HepG2 (cell line): Measurements from ENCODE around the gene TOMM22. TPM values are rescaled to one million over a fixed set of nuclear protein-coding genes. Genes with fewer than 3 reads are reported as not detected.

Experiments used
- HNF4A ChIP-seq: sonication (generic); formaldehyde crosslinking; IDR thresholded peaks from 2 replicates; pipeline ENCODE4 v1.4.0; 2020; ENCODE audit warnings: missing genetic modification reagents
- HNRNPLL ChIP-seq: fragments of 200-400 bp; formaldehyde crosslinking; IDR thresholded peaks from 2 replicates; pipeline ENCODE4 v1.6.1; 2017; ENCODE audit warnings: mild to moderate bottlenecking, low read depth, low read length; ENCODE audit not compliant: poor library complexity, severe bottlenecking
- IRF2 ChIP-seq: IDR thresholded peaks from 2 replicates; pipeline ENCODE4 v1.6.1; 2018; ENCODE audit warnings: missing genetic modification reagents, missing compliant biosample characterization
- IRX3 ChIP-seq: sonication (generic); formaldehyde crosslinking; IDR thresholded peaks from 2 replicates; pipeline ENCODE4 v1.8.1; 2023; ENCODE audit warnings: mild to moderate bottlenecking, low read depth, missing genetic modification reagents, borderline replicate concordance
- MTF2 ChIP-seq: sonication (generic); formaldehyde crosslinking; IDR thresholded peaks from 2 replicates; pipeline ENCODE4 v1.5.0; 2020; ENCODE audit warnings: missing genetic modification reagents, borderline replicate concordance
- NCOA5 ChIP-seq: sonication (generic); formaldehyde crosslinking; IDR thresholded peaks from 2 replicates; pipeline ENCODE4 v1.4.0; 2020; ENCODE audit warnings: missing genetic modification reagents
- NFE2L1 ChIP-seq: sonication (generic); formaldehyde crosslinking; IDR thresholded peaks from 2 replicates; pipeline ENCODE4 v1.4.0; 2020; ENCODE audit warnings: missing genetic modification reagents, mild to moderate bottlenecking, borderline replicate concordance
- RBAK ChIP-seq: sonication (generic); formaldehyde crosslinking; IDR thresholded peaks from 2 replicates; pipeline ENCODE4 v1.5.1; 2020; ENCODE audit warnings: mild to moderate bottlenecking, missing genetic modification reagents
- REL ChIP-seq: sonication (generic); formaldehyde crosslinking; conservative IDR thresholded peaks from 2 replicates; pipeline ENCODE4 v1.8.0; 2022; ENCODE audit warnings: mild to moderate bottlenecking, missing genetic modification reagents, moderate library complexity
- SALL2 ChIP-seq: sonication (generic); formaldehyde crosslinking; IDR thresholded peaks from 2 replicates; pipeline ENCODE4 v1.8.1; 2023; ENCODE audit warnings: mild to moderate bottlenecking, missing genetic modification reagents, inconsistent platforms
- SIX1 ChIP-seq: sonication (generic); formaldehyde crosslinking; IDR thresholded peaks from 2 replicates; pipeline ENCODE4 v1.4.0; 2020; ENCODE audit warnings: missing genetic modification reagents, borderline replicate concordance
- SRSF1 ChIP-seq: fragments of 200-400 bp; formaldehyde crosslinking; optimal IDR thresholded peaks from 2 replicates; pipeline ENCODE3; 2017; ENCODE audit warnings: mild to moderate bottlenecking, low read depth, low read length, moderate library complexity
- TAF15 ChIP-seq: fragments of 200-400 bp; formaldehyde crosslinking; IDR thresholded peaks from one replicate; pipeline ENCODE4 v1.6.1; 2018; ENCODE audit warnings: mild to moderate bottlenecking, low read depth, low read length; ENCODE audit not compliant: poor library complexity, severe bottlenecking
- TARDBP ChIP-seq: sonication (generic); formaldehyde crosslinking; IDR thresholded peaks from 2 replicates; pipeline ENCODE4 v1.8.0; 2022; ENCODE audit warnings: mild to moderate bottlenecking, missing genetic modification reagents
- TP53 ChIP-seq: sonication (generic); formaldehyde crosslinking; conservative IDR thresholded peaks from 2 replicates; pipeline ENCODE4 v1.4.0; 2020; ENCODE audit warnings: missing genetic modification reagents
- ZNF235 ChIP-seq: sonication (generic); formaldehyde crosslinking; IDR thresholded peaks from 2 replicates; pipeline ENCODE4 v1.8.1; 2023; ENCODE audit warnings: mild to moderate bottlenecking, missing genetic modification reagents, borderline replicate concordance
- ZNF253 ChIP-seq: sonication (generic); formaldehyde crosslinking; IDR thresholded peaks from 2 replicates; pipeline ENCODE4 v1.8.0; 2022; ENCODE audit warnings: mild to moderate bottlenecking, missing genetic modification reagents, borderline replicate concordance
- ZNF629 ChIP-seq: sonication (generic); formaldehyde crosslinking; conservative IDR thresholded peaks from 2 replicates; pipeline ENCODE4 v1.5.0; 2020; ENCODE audit warnings: missing genetic modification reagents
- ZNF772 ChIP-seq: sonication (generic); formaldehyde crosslinking; IDR thresholded peaks from 2 replicates; pipeline ENCODE4 v1.5.0; 2020; ENCODE audit warnings: mild to moderate bottlenecking, missing genetic modification reagents
- ZSCAN20 ChIP-seq: sonication (generic); formaldehyde crosslinking; IDR thresholded peaks from 2 replicates; pipeline ENCODE4 v1.4.0; 2020; ENCODE audit warnings: missing genetic modification reagents, mild to moderate bottlenecking, borderline replicate concordance
- ZSCAN9 ChIP-seq: IDR thresholded peaks from 2 replicates; pipeline ENCODE4 v1.6.1; 2016; ENCODE audit warnings: borderline replicate concordance
- polyA plus RNA-seq, 8 experiments: library from polyadenylated mRNA; depleted of rRNA in 3 of 8; stranded (reverse) in 7 of 8; unstranded in 1 of 8; fragments of >200 nt; fragmentation: Illumina TruSeq in 4 of 8; extraction: Trizol in 4 of 8; gene quantifications; 2 replicates each; pipeline versions ENCODE4 v1.2.1 to v1.2.3, GENCODE V29; 2011 to 2016; ENCODE audit warnings: low read depth in 4 of 8, missing spikeins in 1 of 8, mixed read lengths in 1 of 8; ENCODE audit not compliant: insufficient read depth in 1 of 8
- total RNA-seq, 5 experiments: library from RNA; depleted of rRNA; stranded (reverse); fragments of >200 nt; fragmentation: Illumina TruSeq; extraction: Trizol; gene quantifications; 2 replicates each; pipeline ENCODE4 v1.2.3, GENCODE V29; 2016; ENCODE audit warnings: low read depth in 1 of 5
- TF ChIP-seq, protein P1 (sequence below): sonication (generic); formaldehyde crosslinking; conservative IDR thresholded peaks from 2 replicates; pipeline ENCODE4 v1.4.0; 2020; ENCODE audit warnings: missing genetic modification reagents
- TF ChIP-seq, protein P2 (sequence below): sonication (generic); formaldehyde crosslinking; IDR thresholded peaks from 2 replicates; pipeline ENCODE4 v1.5.0; 2020; ENCODE audit warnings: mild to moderate bottlenecking, low read depth, missing genetic modification reagents, borderline replicate concordance
- TF ChIP-seq, protein P3 (sequence below): sonication (generic); formaldehyde crosslinking; IDR thresholded peaks from 2 replicates; pipeline ENCODE4 v1.4.0; 2020; ENCODE audit warnings: missing genetic modification reagents
- TF ChIP-seq, protein P4 (sequence below): sonication (generic); formaldehyde crosslinking; IDR thresholded peaks from 2 replicates; pipeline ENCODE4 v1.8.1; 2023; ENCODE audit warnings: mild to moderate bottlenecking, missing genetic modification reagents

Gene TOMM22
- total and polyA plus RNA-seq, 2 of the 13 experiments (the other 11 are each of a cell fraction or from before 2014, with no cell fraction given), result 46.9 to 118 TPM

DNA sequence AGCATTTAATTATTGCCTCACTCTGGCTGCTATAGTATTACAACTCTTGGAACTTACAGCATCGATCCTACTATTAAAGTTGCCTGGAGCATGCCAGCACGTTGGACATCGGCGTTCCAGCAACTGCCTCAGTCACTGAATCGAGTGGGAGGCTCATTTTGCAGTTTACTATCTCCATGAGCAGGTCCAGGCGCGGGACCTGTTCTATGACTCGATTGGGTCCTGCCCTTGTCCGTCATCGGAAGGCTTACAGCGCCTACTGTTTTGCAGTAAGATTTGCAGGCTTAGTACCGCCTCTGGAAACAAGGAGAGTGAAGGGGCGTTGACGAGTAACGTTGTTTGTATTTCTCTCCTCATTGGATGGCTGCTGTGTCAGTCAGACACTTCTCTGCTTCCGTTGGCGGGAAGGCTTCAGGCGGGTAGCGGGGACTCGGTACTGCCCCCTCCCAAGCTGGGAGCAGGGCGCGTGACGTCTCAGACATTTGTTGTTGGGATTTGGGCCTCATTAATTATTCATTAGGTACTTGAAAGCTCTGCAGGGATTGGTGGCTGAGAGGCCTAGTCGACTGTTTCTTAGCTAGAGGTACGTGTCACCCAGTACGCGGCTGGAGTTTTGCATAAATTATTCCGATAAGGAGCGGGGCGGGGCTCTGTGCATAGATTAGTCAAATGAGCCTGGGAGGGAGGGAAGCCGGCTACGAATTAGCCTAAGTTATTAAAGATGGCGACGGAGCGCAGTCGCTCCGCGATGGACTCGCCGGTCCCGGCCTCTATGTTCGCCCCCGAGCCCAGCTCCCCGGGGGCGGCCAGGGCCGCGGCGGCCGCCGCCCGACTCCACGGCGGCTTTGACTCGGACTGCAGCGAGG, 23.7 kb downstream of the TOMM22 start, which contains the start of gene GTPBP1 (continued):
- TF ChIP-seq, protein P1, sequence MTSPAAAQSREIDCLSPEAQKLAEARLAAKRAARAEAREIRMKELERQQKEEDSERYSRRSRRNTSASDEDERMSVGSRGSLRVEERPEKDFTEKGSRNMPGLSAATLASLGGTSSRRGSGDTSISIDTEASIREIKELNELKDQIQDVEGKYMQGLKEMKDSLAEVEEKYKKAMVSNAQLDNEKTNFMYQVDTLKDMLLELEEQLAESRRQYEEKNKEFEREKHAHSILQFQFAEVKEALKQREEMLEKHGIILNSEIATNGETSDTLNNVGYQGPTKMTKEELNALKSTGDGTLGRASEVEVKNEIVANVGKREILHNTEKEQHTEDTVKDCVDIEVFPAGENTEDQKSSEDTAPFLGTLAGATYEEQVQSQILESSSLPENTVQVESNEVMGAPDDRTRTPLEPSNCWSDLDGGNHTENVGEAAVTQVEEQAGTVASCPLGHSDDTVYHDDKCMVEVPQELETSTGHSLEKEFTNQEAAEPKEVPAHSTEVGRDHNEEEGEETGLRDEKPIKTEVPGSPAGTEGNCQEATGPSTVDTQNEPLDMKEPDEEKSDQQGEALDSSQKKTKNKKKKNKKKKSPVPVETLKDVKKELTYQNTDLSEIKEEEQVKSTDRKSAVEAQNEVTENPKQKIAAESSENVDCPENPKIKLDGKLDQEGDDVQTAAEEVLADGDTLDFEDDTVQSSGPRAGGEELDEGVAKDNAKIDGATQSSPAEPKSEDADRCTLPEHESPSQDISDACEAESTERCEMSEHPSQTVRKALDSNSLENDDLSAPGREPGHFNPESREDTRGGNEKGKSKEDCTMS (CRISPR knock-in tag), result no peak
- 0 out of 2 replicates have a peak, but pooled peaks have one; percentile 12 for TF ChIP-seq ZSCAN9 (CRISPR knock-in tag)
- TF ChIP-seq ZNF253 (CRISPR knock-in tag), result no peak
- TF ChIP-seq HNRNPLL, result no peak
- no peak for TF ChIP-seq IRX3 (CRISPR knock-in tag)
- TF ChIP-seq TAF15, result no peak
- no peak for TF ChIP-seq SALL2
- TF ChIP-seq ZSCAN20 (CRISPR knock-in tag), result no peak
- no peak for TF ChIP-seq NFE2L1 (CRISPR knock-in tag)
- no peak for TF ChIP-seq ZNF235 (CRISPR knock-in tag)
- TF ChIP-seq TP53 (CRISPR knock-in tag), result no peak
- no peak for TF ChIP-seq ZNF629 (CRISPR knock-in tag)
- TF ChIP-seq TARDBP (CRISPR knock-in tag), result peak; percentile 38
- no peak for TF ChIP-seq NCOA5 (CRISPR knock-in tag)
- no peak for TF ChIP-seq ZNF772
- TF ChIP-seq SIX1 (CRISPR knock-in tag), result no peak
- TF ChIP-seq, protein P2, sequence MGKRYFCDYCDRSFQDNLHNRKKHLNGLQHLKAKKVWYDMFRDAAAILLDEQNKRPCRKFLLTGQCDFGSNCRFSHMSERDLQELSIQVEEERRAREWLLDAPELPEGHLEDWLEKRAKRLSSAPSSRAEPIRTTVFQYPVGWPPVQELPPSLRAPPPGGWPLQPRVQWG, result no peak
- TF ChIP-seq REL (CRISPR knock-in tag), result no peak
- TF ChIP-seq RBAK (CRISPR knock-in tag), result no peak
- TF ChIP-seq IRF2, result peak; percentile 46; the same call in 1 of the 2 replicates
- TF ChIP-seq MTF2 (CRISPR knock-in tag), result no peak
- TF ChIP-seq, protein P3, sequence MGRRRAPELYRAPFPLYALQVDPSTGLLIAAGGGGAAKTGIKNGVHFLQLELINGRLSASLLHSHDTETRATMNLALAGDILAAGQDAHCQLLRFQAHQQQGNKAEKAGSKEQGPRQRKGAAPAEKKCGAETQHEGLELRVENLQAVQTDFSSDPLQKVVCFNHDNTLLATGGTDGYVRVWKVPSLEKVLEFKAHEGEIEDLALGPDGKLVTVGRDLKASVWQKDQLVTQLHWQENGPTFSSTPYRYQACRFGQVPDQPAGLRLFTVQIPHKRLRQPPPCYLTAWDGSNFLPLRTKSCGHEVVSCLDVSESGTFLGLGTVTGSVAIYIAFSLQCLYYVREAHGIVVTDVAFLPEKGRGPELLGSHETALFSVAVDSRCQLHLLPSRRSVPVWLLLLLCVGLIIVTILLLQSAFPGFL (CRISPR knock-in tag), result no peak
- no peak for TF ChIP-seq SRSF1
- TF ChIP-seq HNF4A, result no peak
- TF ChIP-seq, protein P4, sequence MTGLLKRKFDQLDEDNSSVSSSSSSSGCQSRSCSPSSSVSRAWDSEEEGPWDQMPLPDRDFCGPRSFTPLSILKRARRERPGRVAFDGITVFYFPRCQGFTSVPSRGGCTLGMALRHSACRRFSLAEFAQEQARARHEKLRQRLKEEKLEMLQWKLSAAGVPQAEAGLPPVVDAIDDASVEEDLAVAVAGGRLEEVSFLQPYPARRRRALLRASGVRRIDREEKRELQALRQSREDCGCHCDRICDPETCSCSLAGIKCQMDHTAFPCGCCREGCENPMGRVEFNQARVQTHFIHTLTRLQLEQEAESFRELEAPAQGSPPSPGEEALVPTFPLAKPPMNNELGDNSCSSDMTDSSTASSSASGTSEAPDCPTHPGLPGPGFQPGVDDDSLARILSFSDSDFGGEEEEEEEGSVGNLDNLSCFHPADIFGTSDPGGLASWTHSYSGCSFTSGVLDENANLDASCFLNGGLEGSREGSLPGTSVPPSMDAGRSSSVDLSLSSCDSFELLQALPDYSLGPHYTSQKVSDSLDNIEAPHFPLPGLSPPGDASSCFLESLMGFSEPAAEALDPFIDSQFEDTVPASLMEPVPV (CRISPR knock-in tag), result no peak
